Measurements from ENCODE around the gene C9orf85.

GRCh38 chr9:71921190-71921814, 9.9 kb downstream of the C9orf85 start:
- TF ChIP-seq POLR2A (IDR thresholded peaks at IDR 0.05; ENCODE audit: low read depth, low read length) (no peak), POLR2AphosphoS5 (IDR thresholded peaks at IDR 0.05; ENCODE audit: low read depth, low read length) (no peak), TAF1 (IDR thresholded peaks at IDR 0.05; ENCODE audit: borderline replicate concordance, low read depth, low read length) (no peak)
